ENCODE measurements around the gene PRSS22. TPM values are rescaled to one million over a fixed set of nuclear protein-coding genes. Genes with fewer than 3 reads are reported as not detected.

The PRSS22 gene
- not detected in 2 replicates for total RNA-seq (2013; cell fraction: nucleolus; rRNA removed)
- total RNA-seq (2014; rRNA removed), result not detected in 2 replicates
- not detected in 2 replicates for total RNA-seq (2014; rRNA removed; fragmentation: Illumina TruSeq; extraction: Trizol)
- total RNA-seq (2021), result not detected in 2 replicates
- not detected for polyA plus RNA-seq (2011; ENCODE audit: low read depth)
- not detected in 2 replicates for polyA plus RNA-seq (2011; rRNA removed)
- not detected in 2 replicates for polyA plus RNA-seq (2011; cell fraction: cytosol; rRNA removed)
- not detected in 2 replicates for polyA plus RNA-seq (2011; cell fraction: nucleus; rRNA removed)
- not detected in 2 replicates for polyA plus RNA-seq (2012)
- polyA plus RNA-seq (2014; fragmentation: Illumina TruSeq; extraction: Trizol), result not detected in 2 replicates
- not detected for polyA plus RNA-seq (2014; fragmentation: Nextera tagmentation; extraction: Ambion mirVana)
- not detected in 2 replicates for polyA plus RNA-seq (2014; rRNA removed)
- polyA plus RNA-seq (2016; fragmentation: Nextera tagmentation; extraction: Ambion mirVana), result not detected
- not detected in 2 replicates for polyA minus RNA-seq (2011; rRNA and poly(A)+ RNA removed)
- not detected in 2 replicates for polyA minus RNA-seq (2011; cell fraction: cytosol; rRNA and poly(A)+ RNA removed)
- not detected in 2 replicates for polyA minus RNA-seq (2011; cell fraction: nucleus; rRNA and poly(A)+ RNA removed)
- not detected for Bru-seq, nascent RNA
- BruChase-seq, experiment 1, labeled RNA remaining after a 6-hour chase, result not detected
- not detected for BruChase-seq, experiment 2, labeled RNA remaining after a 2-hour chase
- long read RNA-seq, experiment 1, result 0 reads
- long read RNA-seq, experiment 2, result 0 reads

DNA sequence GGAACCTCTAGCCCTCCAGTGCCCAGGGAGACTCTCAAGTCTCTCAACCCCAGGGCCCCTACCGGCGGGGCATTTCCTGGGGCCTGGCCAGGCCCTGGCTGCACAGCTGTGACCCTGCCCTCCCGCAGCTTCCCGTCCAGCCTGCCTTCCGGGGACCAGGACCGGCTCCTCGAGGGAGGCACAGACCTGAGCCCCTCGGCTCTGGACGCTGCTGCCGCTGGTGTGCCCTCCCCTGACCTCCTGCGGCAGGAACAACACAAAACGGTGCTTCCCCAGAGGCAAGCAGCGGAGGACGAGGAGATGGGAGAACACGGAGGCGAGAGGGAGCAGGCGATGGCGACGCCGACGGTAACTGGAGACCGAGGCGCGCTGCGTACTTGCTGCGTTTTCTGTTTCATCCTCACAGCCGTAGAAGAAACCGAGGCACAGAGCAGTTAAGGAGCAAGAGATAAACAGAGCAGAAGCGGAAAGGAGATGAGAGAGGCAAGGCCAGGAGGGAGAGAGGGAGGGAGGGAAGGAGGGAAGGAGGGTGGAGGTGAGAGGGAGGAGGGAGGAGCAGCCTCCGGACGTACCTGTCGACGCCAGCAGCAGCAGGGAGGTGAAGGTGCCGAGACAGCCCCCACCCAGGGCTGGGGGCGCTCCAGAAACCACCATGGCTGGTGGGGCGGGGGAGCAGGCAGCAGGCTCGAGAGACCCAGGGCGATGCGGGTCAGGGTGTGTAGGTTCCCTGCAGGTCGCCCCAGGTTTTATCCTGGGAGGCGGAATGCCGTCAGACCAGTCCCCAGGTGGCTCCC lies at the start of gene PRSS22:
Gene PRSS22, minus strand, starts transcription at position 720 of the 794 bp plus-strand sequence. Its CDS starts 66 bp downstream, at position 654.
- Histone ChIP-seq H3K4me1 (ENCODE audit: control insufficient read depth, insufficient read depth, low read length) (no peaks in the 10 kb centered on the region), H3K36me3 (ENCODE audit: control insufficient read depth in 2 of 2, insufficient read depth in 2 of 2, low read length in 1 of 2) (no peaks in the 10 kb centered on the region), H3K79me2 (ENCODE audit: control insufficient read depth, insufficient read depth, low read length) (no peaks in the 10 kb centered on the region), H3K4me3 (no peak within 1 kb of the TSS), H3K9me3 (replicated peaks; ENCODE audit: control insufficient read depth, insufficient read depth, low read length) (peaks cover 3% of the 10 kb centered on the region; the same call in 2 of the 3 replicates), H2AFZ (ENCODE audit: control insufficient read depth, low read depth, low read length) (peak within 1 kb of the TSS; percentile 17; the same call in 1 of the 2 replicates), H3K27ac (ENCODE audit: control insufficient read depth, insufficient read depth) (no peak within 1 kb of the TSS), H4K20me1 (ENCODE audit: control insufficient read depth, insufficient read depth) (no peaks in the 10 kb centered on the region), H3K4me2 (ENCODE audit: control insufficient read depth, insufficient read depth) (no peak within 1 kb of the TSS), H3K27me3 (replicated peaks in 1 of 2; ENCODE audit: control insufficient read depth in 2 of 2, insufficient read depth in 2 of 2, low read length in 1 of 2) (no peaks in the 10 kb centered on the region; a peak in 1 of 4 replicates), H3K9ac (ENCODE audit: control insufficient read depth, insufficient read depth, low read length) (no peak within 1 kb of the TSS)
- 4% methylated on average over 38 of the region's 42 CpGs for WGBS (ENCODE audit: insufficient coverage, insufficient replicate concordance, low lambda C conversion rate, missing lambda C conversion rate)
- intact Hi-C loops (cut with micrococcal nuclease; ENCODE audit: unreplicated experiment) (loop anchor here (10.0 kb wide), 1 partner anchor 53 kb away; no protein-coding TSS in a partner anchor), in situ Hi-C loops (cut with MboI) (no loop called here)
- no TSS peak for BruUV-seq (replicated peaks)
- ChIA-PET SMC1A (ENCODE audit: uncharacterized antibody, unreplicated experiment) (no interaction called here), RAD21 (ENCODE audit: unreplicated experiment) (no interaction called here), POLR2A (no interaction called here), CTCF (no interaction called here)
- no peak for TF ChIP-seq SMARCA5 (IDR thresholded peaks at IDR 0.05)
- FAIRE-seq, result no peak
- no peak; the same call in 2 of the 3 replicates for ATAC-seq
- DNase-seq (ENCODE audit: low read depth, low spot score), result no peak

Data from GM12878 (cell line).